ENCODE data around the gene AKT1S1.
A peak's percentile ranks its signal among the peaks of the same experiment; 100 is the strongest.

AKT1S1 gene

DNA sequence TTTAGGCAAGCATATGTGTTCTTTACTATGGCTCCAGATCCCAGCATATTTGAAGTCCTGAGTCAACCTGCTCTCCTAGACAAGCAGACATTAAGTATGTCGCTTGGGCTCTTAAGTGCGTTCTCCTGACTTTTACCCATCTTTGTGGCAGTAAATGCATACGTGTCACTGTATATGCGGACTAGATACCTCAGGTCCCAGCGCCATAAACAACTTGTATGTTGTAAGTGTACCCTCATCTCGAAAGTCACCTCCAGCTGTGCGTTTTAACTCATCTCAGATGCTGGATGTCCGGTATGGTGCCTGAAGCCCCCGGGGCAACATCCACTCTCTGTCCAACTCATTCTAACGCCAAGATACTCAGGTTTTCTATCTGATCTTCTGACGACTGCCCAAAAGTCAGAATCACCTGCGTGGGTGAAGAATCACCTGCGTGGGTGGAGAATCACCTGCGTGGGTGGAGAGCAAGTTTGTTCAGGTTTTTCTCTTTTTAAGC lies 24.5 kb downstream of the AKT1S1 start:
- no peak for DNase-seq

DNA sequence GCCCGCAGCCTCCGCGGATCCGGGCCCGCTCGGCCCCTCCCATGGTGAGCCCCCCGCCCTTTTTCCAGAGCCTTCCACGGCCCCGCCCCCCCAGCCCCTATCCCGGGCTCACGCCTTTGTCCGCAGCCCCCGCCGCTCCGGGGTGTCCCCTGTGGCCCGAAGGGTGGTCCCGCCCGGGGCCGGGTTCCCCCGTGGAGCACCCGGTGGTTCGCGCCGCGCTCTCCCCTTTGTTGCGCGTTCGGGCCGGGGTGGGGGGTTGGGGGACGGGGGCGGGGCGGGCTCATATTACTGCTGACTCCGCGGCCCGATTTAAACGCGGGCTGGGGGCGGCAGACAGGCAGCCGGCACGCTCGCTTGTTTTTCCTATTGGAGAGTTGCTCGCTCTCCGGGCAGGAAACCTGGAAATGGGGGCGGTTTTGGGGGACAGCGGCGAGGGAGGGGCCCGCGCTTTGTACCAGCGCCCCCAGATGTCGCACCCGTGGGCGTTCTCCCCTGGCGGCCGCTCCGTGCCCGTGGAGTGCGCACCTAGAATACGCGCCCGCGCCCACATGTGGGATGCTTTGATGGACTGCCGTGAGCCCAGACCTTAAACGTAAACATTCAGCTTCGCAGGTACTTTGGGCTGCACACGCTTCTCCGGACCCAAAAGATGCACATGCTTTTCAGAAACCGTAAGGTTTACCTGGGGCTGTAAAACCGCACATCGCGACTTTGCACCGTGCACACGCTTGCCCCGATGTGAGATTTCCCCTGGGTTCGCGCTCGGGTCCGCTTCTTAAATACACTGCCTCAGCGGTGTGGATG lies 25.5 kb downstream of the AKT1S1 start:
- peak; percentile 45 for DNase-seq

DNA sequence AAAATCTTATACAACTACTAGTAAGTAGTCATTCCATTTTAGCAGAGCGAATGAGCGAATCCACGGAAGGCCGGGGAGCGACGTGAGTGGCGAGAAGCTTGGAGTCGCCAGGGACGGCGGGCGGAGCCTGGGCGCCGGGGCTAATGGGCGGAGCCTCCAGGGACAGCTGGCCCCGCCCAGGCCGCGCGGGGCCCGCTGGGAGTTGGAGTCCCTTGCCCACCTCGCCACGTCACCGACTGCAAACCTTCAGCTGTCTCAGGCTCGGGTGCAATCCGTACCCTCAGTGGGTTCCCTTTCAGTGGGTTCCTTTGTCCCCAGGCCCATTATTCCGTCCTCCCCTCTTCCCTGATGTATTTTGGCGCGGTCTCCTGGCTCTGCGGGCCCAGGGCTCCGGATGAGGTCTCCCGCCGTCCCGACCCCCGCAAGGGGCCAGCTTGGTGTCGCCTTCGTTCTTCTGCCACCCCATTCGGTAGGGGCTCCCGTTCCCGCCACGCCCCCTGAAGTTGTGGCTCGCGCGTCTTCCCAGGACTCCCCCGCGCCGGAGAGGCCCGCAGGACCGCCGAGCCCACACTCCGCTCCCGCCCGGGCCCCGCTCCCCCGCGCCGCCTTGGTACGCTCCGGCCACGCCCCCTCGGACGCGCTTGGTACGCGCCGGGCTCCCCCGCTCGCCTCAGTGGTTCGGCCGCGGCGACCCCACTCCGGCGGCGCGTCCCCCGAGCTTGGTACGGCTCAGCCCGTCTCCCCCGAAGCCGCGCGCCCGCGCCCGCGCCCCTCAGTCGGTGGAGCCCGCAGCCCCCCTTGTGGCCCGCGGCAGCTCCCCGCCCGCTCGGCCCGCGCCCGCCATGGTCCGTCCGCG lies 26.4 kb downstream of the AKT1S1 start, which contains the start of gene PTOV1:
PTOV1 (plus strand) TSS at position 673 of the 856 bp plus-strand sequence.
- DNase-seq, result peak; percentile 93

DNA sequence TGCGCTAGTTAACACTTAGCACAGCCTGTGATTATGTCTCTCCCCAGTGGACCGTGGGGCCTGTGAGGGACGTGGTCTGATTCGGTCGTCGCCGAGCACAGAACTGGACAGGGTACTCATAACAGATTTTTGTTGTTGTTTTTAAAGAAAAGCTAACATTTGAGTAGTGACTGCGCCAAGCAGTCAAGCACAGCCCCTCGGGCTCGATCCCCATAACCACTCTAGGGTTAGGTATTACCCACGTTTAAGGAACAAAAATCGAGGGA lies 27.0 kb downstream of the AKT1S1 start:
- no peak for DNase-seq

DNA sequence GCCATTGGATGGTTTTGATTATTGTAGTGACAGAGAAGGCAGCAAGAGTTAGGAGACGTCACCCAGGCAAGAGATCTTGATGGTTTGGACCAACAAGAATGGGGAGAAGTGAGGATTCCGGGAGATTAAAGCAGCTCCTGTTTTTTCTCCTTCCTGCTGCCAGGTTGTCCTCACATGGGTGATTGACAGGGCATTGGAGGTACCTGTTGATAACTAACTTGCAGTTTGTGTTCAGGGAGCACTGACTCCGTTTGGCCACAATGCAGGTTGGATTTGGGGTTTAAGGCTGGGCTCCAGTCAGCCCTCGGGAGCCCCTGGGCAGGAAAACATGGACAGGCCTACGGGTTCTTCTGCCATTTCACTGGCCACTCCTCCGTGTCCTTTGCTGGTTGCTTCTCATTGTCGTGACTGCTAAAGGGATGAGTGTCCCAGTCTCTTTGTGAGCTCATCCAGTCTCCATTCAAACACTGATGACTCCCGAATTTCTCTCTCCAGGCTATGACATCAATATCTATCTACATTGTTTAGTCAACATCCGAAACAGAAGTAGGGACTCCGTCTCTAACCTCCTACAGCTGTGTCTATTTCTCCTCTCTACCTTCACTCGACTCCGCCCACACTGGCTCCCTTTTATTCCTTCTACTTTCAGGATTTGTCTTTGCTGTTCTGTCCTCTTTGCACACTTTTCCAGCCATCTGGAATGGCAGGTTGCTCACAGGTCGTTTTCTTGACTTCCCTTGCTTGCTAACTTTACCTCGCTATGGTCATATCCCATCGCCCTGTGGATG lies 27.5 kb downstream of the AKT1S1 start:
- no peak for DNase-seq

DNA sequence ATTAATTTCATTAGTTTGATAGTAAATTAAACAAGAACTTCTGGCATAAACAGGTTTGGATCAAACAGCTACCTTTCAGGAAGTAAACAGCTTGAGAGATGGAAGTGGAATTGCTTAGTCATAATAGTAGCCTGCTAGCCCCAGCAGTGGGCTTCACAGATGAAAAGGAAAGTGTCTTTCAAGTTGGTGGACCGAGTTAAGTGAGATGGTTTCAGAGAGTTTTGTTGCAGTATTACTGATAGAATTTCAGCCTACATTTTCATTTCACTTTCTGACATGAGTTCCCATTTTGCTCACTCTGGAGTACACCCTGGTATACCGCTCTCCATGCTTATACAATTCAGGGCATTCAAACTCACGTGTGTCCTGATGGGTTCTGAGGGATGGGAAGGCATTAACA lies 28.2 kb downstream of the AKT1S1 start:
- no peak for DNase-seq

DNA sequence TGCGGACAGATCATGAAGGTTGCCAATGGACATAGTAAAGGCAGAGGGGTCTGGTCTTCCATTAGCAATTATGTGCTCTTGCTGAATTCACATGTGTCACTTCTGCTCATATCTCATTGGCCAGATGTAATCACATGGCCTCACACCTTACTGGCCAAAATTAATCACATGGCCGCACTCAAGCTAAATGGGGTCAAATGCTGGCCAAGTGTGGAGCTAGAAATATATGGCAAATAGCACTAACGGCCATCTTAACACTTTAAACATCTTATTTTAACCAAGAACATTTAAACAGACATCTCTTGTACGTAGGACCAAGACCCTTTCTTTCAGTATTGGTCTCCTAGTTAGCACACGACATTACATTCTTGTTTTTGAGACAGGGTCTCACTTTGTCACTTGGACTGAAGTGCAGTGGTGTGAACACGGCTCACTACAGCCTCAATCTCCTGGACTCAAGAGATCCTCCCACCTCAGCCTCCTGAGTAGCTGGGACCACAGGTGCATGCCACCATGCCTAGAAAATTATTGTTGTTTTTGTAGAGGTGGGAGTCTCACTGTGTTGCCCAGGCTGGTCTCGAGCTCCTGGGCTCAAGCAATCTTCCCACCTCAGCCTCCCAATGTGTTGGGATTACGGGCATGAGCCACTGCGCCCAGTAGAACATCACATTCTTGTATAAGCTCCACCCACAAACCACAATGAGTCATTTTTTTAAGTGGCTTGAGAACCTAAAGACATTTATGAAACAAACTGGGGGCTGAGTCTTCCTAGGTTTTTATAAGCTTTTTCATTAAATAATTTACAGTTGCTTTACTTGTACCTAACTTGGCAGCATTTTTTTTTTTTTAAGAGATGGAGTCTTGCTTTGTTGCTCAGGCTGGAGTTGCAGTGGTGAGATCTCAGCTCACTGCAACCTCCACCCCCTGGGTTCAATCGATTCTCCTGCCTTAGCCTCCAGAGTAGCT lies 29.1 kb downstream of the AKT1S1 start:
- peak; percentile 85 for DNase-seq

DNA sequence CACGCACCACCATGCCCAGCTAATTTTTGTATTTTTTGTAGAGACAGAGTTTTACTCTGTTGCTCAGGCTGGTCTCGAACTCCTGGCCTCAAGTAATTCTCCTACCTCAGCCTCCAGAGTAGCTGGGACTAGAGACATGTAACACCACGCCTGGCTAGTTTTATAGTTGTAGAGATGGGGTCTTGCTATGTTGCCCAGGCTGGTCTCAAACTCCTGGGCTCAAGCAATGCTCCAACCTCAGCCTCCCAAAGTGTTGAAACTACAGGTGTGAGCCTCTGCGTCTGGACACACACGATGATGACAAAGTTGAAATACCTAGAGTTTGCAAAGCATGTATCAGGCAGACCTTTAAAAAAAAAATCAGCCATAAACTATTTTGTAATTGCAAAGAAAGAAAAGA lies 30.7 kb downstream of the AKT1S1 start:
- DNase-seq, result no peak

DNA sequence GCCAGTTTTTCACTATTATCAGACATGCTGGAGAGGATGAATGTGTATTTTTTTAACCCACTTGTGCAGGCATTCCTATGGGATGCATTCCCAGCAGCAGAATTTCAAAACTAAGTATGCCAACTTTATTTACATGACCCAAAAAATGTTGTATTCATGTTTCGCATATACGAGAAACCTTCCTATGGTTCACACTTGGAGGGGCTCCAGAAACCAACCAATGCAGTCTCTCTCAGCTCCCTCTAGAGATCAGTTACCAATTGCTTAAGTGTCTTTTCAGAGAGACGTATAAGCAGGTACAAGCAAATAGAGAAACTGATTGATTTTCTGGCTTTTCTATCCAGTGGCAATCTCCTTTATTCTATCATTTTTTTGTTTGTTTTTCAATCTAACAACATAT lies 31.7 kb downstream of the AKT1S1 start:
- DNase-seq, result no peak

DNA sequence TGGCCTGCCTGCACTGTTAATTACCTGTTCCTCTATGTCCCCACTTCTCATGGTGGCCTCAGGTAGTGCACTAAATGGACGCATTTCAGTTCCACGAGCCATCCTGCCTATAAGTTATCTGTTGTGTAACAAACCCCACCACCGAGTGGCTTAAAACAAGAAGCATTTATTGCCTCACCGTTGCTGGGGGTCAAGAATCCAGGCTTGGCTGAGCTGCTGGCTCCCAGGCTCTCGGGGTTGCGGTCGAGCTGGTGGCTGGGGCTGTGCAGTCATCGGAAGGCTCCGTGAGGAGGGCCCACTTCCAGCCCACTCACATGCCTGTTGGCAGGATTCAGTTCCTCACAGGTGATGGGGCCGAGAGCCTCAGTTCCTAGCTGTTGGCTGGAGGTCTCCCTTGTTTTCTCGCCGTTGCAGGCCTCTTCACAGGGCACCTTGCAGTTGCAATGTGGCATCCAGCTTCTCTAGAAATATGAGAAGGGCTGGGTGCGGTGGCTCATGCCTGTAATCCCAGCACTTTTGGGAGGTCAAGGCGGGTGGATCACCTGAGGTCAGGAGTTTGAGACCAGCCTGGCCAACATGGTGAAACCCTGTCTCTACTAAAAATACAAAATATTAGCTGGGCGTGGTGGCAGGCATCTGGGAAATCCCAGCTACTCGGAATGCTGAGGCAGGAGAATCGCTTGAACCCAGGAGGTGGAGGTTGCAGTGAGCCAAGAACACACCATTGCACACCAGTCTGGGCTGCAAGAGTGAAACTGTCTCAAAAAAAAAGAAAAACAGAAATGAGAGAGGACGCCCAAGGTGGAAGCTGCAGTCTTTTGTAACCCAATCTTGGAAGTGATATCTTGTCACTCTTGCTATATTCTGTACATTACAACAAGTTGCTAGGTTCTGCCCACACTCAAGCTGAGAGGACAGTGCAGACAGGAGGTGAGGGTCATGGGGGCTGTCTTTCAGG lies 32.7 kb downstream of the AKT1S1 start:
- no peak for DNase-seq

DNA sequence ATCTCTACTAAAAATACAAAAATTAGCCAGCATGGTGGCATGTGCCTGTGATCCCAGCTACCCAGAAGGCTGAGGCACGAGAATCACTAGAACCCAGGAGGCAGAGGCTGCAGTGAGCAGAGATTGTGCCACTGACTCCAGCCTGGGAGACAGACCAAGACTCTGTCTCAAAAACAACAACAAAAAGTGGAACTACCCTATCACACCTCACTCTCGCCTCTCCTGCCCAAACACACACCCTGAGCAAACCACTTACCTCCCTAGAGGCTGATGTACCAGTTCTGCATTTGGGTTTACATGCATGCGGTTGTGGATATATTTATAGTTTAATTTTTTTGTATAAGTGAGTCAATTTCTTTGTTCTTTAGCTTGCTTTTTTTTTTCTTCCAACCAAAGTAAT lies 33.9 kb downstream of the AKT1S1 start:
- DNase-seq, result no peak

DNA sequence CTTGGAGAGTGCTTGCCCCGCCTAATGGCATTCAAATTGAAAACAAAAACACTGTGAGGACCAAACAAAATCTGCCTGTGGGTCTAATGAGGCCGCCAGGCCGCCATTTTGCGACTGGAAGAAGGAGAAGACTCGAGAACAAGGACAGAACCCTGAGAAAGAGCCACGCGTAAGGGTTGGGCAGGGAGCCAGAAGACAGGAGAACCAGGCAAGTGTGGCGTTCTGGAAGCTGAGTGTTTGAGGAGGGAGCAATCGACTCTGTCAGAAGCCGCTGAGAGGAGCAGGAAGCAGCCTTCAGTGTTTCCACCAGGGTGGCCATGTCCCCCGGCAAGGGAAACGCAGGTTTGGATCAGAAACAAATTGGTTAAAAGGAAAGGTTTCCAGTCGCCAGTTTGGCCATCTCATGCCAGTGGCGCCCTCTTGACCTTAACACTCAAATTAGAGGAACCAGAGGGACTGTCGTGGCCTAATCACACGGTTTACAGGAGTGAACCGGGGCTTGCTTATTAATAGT lies 36.4 kb downstream of the AKT1S1 start:
- DNase-seq, result no peak

DNA sequence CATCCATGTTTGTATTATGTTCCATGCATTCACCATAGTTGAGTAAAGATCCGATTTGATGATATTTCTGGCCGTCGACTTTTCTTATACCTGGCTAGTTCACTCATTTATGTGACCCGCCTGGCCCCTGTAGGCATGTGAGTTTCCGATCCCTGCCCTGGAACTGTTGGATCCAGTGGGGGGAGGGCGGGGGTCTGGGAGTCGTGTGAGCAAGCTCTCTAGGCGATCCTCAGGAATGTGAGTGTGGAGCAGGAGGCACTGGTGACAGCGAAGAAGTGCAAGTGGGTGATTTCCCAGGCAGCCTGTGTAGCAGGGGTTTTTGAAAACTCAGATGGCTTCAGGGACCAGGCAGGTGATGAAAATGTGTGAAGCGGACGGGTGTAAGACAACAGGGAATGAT lies 36.8 kb downstream of the AKT1S1 start:
- no peak for DNase-seq

DNA sequence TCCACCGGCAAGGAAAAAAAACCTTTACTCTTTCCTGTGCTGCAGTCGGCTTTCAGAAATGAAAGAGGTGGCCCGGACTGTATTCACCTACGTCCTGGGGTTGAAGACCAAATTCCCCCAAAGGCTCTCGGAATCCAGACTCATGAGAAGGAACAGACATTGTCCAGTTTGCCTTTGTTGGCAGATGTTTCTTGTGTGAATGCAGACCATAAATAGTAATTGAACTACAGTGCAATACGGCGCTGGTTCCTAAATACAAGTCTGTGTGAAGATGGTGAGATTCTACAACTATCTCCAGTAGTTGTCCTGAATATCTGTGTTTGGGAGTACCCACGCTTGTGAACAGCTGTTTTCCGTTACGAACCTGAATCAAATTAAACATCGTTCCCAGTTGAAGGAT lies 37.4 kb downstream of the AKT1S1 start:
- DNase-seq, result no peak

DNA sequence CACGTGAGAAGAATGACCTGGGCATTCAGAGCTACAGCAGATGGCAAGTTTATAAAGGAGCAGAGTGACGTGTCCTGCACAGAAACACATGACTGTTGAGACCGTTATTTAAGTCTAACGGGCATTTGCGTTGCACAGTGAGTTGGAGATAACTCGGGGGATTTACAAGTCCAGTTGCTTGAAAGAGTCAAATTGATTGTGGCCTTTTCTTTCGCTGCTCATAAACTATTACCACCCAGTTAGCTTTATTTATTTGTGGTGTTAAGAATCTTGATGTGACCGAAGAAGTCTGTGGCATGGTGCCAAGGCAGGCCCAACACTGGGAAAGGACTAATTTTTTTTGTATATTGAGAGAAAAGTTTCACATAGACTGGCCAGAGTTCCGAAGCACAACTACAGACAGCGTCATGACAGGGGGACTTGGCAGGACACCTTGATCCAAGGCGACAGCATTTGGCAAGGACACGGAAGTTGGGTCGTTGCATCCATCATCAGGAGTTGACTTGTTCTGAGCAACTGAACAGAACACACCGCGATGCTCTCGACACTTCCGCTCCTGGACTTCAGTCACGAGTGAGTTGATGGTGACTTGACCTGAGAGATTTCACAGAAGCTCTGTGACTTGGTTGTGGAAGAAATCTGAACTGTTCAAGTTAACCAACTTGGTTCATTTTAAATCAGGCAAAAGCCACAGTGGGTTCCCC lies 38.1 kb downstream of the AKT1S1 start:
- no peak for DNase-seq

DNA sequence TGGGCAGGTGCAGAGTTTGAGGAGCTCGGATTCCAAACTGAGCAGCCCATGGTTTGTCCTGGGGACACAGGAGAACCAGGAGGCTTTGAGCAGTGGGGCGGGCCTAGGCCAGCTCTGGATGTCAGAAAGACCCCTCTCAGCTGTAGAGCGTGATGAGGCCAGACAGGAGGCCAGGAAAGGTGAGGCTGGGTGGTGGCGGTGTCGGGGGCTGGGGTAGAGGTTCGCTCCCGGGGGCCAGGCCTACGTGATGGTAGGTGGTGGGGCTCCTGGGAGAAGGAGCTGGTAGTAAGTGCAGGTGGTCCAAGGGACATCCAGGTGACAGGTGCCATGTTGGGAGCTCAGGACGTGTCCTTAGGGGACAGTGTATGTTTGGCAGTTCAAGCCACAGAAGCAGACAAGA lies 39.7 kb downstream of the AKT1S1 start:
- no peak for DNase-seq

DNA sequence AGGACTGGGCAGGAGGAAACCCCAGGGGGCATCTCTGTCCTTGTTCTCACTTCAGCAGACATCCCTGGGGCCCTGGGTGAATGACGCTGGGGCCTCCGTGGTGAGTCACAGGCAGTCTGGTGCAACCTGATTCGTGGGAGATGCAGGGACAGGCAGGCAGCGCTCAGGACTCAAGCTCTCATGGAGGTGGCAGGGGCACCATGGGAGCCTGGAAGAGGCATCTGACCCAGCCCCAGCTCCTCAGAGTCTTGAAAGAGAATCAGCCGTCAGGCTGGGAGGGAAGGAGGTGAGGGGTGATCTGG lies 40.2 kb downstream of the AKT1S1 start:
- no peak for DNase-seq

DNA sequence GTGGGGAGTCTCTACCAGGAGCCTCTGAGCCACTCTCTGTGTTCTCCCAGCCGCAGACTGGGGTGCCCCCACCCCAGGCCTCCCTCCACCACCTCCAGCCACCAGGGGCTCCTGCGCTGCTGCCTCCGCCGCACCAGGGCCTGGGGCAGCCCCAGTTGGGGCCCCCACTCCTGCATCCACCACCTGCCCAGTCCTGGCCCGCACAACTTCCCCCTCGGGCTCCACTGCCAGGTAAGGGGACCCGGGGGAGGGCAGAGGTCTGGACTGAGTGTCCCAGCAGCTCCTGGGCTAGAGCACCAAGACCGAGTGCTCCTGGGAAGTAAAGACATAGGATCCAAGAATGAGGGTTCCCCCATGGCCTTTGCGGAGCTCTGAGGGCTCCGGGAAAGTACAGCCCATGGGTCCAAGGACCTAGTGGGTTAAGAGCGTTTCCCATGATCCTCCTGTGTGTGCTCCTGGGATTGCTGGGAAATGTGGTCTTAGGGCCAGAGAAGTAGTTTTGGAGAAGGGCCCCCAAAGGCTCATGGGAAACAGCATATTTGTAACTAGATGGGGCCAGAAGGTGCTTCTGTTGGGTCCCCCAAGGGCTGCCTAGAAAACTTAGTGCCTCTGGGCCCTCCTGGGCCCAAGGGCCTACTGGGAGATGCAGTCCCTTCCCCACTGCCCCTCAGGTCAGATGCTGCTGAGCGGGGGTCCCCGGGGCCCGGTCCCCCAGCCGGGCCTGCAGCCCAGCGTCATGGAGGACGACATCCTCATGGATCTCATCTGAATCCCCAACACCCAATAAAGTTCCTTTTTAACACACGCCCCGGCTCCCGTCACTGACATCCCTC lies 40.8 kb downstream of the AKT1S1 start:
- DNase-seq, result no peak

DNA sequence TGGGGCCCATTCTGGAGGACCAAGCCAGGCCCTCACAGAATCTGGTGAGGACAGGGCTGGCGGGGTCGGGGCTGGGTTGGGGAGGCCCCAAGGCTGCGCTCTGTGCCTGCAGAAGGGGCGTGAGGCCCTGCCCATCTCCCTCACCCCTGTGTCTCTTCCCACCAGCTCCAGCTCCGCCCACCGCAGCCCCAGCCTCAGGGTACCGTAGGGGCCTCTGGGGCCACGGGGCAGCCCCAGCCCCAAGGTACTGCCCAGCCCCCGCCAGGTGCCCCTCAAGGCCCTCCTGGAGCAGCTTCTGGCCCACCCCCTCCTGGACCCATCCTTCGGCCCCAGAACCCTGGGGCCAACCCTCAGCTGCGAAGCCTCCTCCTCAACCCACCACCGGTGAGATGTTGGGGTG lies 41.6 kb downstream of the AKT1S1 start:
- no peak for DNase-seq
